ENCODE results near the gene PDE4DIP.
"Not testable (repeated sequence)": the region's sequence is repeated elsewhere in the genome, so short reads cannot be mapped to it uniquely, and the experiment has no call there.

Gene PDE4DIP

DNA sequence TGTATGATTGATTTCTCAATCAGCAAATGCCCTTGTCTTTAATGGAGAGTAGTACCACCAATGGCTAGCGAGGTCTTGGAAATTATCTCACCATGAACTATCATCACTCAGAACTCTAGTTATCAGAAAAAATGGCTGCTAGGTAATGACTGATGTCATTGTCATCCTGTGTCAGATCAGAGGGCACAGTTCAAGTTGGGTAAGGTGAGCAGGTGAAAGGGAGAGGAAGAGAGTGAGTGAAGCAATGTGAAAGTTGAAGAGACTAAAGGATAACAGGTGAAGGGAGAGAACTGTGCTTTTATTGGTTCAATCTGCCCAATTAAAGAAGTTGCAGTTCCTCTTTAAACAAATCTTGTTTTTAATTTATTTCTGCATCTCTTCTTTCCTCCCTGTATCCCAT is 76.8 kb downstream of the PDE4DIP start:
- H3K9me3 ChIP-seq; H3K27ac ChIP-seq; H3K4me3 ChIP-seq; intact Hi-C loops (cut with DNase I; ENCODE audit: low total_unique reads); H3K4me1 ChIP-seq; H3K27me3 ChIP-seq; DNase-seq; H3K36me3 ChIP-seq: not testable (repeated sequence)

DNA sequence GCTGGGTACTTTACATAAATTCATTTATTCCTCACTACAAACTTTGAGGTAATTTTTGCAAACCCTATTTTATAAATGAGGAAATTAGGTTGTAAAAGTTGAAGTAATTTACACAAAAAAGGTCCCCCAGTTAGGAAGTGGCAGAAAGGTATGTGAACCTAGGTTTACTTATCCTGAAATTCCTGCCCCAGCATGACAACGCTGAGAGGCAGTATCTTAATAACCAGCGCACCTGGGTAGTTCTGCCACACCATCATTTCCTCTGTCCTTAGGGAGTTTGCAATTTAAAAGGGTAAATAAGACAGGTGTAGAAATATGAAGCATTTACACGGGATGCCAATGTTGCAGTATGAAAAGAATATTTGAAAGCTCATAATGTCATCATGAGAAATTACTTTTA is 79.6 kb downstream of the PDE4DIP start:
- H3K27me3 ChIP-seq; H3K36me3 ChIP-seq; H3K27ac ChIP-seq; DNase-seq; H3K4me1 ChIP-seq; intact Hi-C loops (cut with DNase I; ENCODE audit: low total_unique reads); H3K4me3 ChIP-seq; H3K9me3 ChIP-seq: not testable (repeated sequence)

DNA sequence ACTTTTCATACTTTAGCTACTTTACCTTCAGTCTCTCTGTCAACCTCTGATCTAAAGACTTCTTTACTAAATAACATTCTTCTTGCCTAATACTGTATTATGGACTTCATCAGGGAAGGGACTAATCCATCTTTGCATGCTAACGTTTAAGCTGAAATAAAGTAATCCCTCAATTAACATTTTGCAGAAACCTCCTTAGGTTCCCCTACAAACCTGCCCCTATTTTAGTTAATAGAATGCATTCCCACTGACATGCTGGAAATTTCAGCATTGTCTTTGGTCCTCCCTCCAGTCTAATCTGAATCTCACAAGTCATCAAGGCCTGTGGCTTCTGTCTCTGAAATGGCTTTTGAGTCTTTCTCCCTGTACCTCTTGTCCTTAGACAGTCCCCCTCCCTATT is 83.4 kb downstream of the PDE4DIP start:
- H3K9me3 ChIP-seq; DNase-seq; H3K4me3 ChIP-seq; H3K27me3 ChIP-seq; H3K4me1 ChIP-seq; H3K27ac ChIP-seq; H3K36me3 ChIP-seq; intact Hi-C loops (cut with DNase I; ENCODE audit: low total_unique reads): not testable (repeated sequence)

DNA sequence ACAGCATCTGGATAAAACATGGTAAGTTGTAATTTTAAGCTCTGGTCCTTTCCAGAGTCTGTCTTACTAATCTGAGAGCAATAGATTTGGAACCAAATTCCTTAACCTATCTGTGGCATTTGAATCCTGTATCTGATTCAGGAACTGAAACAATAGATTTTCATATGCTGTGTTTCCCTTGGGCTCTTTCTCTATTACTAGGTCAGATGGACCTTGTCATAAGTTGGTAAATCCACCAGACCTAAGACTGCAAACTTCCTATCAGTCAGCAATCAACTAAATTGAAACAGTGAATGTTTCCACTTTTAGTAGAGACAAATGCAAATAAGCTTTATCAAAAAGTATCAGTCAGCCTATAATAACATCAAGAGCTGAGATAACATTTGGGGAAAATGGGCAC is 85.0 kb downstream of the PDE4DIP start:
- H3K36me3 ChIP-seq; intact Hi-C loops (cut with DNase I; ENCODE audit: low total_unique reads); DNase-seq; H3K9me3 ChIP-seq; H3K4me3 ChIP-seq; H3K27ac ChIP-seq; H3K27me3 ChIP-seq; H3K4me1 ChIP-seq: not testable (repeated sequence)

DNA sequence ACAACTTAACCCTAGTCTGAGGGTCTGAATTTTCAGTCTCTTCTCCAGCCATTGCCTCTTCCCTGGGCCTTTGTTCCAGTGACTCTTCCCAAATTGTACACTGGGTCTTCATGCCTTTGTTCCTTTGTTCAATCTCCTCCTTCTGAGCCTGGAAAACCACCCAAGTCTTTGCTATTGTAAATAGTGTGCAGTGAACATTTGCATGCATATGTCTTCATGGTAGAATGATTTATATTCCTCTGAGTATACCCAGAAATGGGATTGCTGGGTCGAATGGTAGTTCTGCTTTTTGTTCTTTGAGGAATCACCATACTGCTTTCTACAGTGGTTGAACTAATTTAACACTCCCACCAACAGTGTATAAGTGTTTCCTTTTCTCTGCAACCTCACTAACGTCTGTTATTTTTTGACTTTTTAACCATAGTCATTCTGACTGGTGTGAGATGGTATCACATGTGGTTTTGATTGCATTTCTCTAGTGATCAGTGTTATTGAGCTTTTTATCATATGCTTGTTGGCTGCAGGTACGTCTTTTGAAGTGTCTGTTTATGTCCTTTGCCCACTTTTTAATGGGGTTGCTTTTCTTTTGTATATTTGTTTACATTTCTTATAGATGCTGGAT is 91.3 kb downstream of the PDE4DIP start:
- H3K9me3 ChIP-seq; H3K4me3 ChIP-seq; H3K27ac ChIP-seq; H3K36me3 ChIP-seq; intact Hi-C loops (cut with DNase I; ENCODE audit: low total_unique reads); H3K27me3 ChIP-seq; DNase-seq; H3K4me1 ChIP-seq: not testable (repeated sequence)

DNA sequence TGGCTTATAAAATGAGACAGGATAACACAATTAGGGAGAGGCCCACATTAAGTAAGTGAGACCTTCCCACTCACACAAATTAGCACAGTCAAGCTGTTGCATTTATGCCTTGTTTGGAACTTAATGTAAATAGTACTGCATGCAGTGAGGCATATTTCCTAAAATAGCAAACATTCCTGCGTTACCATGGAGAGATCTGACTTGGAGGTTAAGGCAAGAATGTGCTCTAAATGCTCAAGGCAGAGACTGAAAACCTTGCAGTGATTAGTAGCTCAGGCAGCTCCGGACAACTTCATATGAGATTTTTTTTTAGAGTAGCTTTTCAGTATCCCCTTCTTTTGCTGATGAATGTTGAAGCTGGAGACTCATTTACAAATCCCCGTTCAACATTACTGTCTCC is 98.7 kb downstream of the PDE4DIP start:
- H3K27ac ChIP-seq; H3K9me3 ChIP-seq; intact Hi-C loops (cut with DNase I; ENCODE audit: low total_unique reads); H3K27me3 ChIP-seq; H3K36me3 ChIP-seq; DNase-seq; H3K4me3 ChIP-seq; H3K4me1 ChIP-seq: not testable (repeated sequence)

DNA sequence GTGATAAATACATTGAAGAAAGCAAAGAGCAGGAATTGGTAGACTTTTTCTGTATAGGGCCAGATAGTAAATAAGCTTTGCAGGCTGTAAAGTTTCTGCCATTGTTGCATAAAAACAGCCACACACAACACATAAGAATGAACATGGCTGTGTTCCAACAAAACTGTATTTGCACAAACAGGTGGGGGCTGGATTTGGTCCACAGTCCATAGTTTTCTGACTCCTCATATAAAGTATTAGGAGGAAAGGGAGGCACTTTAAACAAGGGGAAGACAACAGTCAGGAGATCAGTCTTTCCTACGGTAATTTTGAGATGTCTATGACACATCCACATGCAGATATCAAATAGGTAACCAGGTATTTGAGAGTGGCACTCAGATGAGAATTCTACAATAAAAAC is 100.9 kb downstream of the PDE4DIP start:
- H3K4me1 ChIP-seq; intact Hi-C loops (cut with DNase I; ENCODE audit: low total_unique reads); H3K27me3 ChIP-seq; H3K27ac ChIP-seq; DNase-seq; H3K9me3 ChIP-seq; H3K4me3 ChIP-seq; H3K36me3 ChIP-seq: not testable (repeated sequence)

DNA sequence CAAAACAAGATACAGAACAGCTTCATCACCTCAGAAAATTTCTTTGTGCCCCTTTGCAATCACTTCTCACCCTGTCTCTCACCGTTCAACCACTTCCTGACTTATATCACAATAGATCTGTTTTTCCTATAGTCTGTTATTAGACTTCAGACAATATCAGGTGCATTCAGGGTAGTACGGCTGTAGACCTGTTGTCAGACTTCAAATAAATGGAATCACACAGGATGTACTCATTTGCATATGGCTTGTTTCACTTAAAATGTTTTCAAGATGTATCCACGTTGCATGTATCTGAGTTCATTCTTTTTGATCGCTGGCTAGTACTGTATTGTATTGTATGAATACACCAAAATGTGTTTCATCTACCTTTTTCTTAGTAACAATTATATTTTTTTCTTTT is 104.5 kb downstream of the PDE4DIP start:
- DNase-seq; H3K9me3 ChIP-seq; H3K27ac ChIP-seq; H3K27me3 ChIP-seq; H3K4me1 ChIP-seq; H3K36me3 ChIP-seq; intact Hi-C loops (cut with DNase I; ENCODE audit: low total_unique reads); H3K4me3 ChIP-seq: not testable (repeated sequence)

DNA sequence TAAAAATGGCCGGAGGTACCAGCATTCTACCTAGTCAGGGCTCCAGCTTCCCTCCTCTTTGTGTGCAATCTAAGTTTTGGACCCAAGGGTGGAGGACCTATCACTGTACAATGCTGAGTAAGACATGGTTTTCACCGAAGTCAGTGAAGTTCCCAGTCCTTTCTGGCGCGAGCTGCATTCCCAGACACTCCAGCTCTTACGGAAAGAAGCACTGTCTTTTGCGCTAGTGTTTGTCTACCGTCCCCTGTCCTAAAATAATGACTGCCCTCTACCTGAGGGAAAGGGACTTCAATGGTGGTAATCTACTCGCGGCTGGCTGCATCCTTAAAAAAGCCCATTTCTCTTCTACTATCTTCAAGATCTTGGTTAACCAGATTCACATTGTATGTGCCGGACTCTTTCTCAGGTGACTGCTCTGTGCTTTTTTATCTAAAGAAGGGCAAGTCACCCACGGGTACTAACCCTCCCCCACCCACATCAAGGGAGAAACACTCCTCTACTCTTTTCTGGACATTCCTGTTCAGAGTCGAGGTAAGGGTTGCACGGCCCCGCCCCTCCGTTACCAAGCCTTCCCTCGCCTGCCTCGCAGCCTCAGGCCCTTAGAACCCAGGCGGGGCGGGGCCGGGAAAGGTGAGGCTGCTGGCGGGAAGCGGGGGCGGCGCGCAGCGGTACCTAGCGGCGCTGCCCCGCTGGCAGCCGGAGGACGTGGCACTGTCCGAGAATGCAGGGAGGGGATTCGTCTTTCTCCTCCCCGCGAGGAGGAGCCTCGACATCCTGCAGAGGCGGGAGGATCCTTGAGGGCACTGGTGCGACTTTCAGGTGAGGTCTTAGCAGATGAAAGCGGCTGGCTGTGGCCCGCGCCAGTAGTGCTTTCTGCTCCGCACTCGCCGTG is 107.4 kb downstream of the PDE4DIP start:
- H3K27me3 ChIP-seq; H3K4me1 ChIP-seq; intact Hi-C loops (cut with DNase I; ENCODE audit: low total_unique reads); H3K36me3 ChIP-seq; H3K9me3 ChIP-seq: not testable (repeated sequence)
- peak overlapping the region; percentile 60 to 62 for H3K4me3 ChIP-seq
- peak overlapping the region; percentile 74 to 81 for H3K27ac ChIP-seq
- peak; percentile 69 to 89 for DNase-seq

DNA sequence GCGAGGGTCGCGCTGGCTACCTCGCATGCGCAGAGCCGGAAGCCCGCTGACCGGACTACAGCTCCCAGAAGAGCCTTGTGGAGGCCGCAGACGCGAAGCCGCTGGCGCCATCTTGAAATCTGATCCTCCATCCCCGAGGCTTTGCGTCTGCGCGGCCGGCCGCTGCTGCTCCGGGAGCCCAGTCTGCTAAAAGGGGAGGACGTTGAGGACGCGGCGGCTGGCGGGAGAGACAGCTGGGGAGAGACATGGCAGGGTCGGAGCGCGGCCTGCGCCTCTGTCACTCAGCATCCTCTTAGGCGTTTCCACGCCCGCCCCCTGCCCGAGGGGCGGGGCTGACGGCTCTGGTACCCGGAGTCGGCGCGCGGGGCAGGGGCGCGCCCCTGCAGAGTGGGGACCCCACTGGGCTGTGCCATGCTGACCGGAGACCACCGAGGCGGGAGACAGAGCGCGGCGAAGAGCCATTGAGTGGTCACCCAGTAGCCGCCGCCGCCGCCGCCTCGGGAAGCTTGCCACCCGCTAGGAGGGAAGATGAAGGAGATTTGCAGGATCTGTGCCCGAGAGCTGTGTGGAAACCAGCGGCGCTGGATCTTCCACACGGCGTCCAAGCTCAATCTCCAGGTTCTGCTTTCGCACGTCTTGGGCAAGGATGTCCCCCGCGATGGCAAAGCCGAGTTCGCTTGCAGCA is 108.2 kb downstream of the PDE4DIP start:
- H3K9me3 ChIP-seq; H3K4me1 ChIP-seq; intact Hi-C loops (cut with DNase I; ENCODE audit: low total_unique reads); H3K27me3 ChIP-seq; H3K36me3 ChIP-seq: not testable (repeated sequence)
- Histone ChIP-seq H3K4me3 (peak overlapping the region; percentile 60 to 62), H3K27ac (peak overlapping the region; percentile 74 to 81)
- peak; percentile 81 to 92 for DNase-seq

DNA sequence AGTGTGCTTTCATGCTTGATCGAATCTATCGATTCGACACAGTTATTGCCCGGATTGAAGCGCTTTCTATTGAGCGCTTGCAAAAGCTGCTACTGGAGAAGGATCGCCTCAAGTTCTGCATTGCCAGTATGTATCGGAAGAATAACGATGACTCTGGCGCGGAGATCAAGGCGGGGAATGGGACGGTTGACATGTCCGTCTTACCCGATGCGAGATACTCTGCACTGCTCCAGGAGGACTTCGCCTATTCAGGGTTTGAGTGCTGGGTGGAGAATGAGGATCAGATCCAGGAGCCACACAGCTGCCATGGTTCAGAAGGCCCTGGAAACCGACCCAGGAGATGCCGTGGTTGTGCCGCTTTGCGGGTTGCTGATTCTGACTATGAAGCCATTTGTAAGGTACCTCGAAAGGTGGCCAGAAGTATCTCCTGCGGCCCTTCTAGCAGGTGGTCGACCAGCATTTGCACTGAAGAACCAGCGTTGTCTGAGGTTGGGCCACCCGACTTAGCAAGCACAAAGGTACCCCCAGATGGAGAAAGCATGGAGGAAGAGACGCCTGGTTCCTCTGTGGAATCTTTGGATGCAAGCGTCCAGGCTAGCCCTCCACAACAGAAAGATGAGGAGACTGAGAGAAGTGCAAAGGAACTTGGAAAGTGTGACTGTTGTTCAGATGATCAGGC is 108.8 kb downstream of the PDE4DIP start:
- H3K27me3 ChIP-seq; H3K9me3 ChIP-seq; H3K4me1 ChIP-seq; intact Hi-C loops (cut with DNase I; ENCODE audit: low total_unique reads); H3K36me3 ChIP-seq: not testable (repeated sequence)
- peak; percentile 24 to 63 for DNase-seq
- Histone ChIP-seq H3K27ac (peak overlapping the region; percentile 74 to 81), H3K4me3 (peak overlapping the region; percentile 60 to 62)

DNA sequence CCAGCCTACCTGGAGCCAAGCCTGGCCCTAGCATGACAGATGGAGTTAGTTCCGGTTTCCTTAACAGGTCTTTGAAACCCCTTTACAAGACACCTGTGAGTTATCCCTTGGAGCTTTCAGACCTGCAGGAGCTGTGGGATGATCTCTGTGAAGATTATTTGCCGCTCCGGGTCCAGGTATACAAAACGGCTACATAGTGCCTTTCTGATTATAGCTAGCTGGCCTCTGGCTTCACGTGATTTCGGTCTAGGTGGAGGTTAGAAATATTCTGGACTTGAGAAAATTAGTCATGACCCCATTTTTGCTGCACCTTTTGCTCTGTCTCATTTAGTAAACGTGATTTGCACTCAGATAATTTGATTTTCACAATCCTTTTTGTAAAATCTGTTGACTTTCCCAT is 109.5 kb downstream of the PDE4DIP start:
- H3K9me3 ChIP-seq; intact Hi-C loops (cut with DNase I; ENCODE audit: low total_unique reads); H3K36me3 ChIP-seq; DNase-seq; H3K4me1 ChIP-seq; H3K27me3 ChIP-seq: not testable (repeated sequence)
- H3K4me3 ChIP-seq = peak overlapping the region; percentile 60 to 62
- H3K27ac ChIP-seq = peak overlapping the region in 1 of 2 donors; percentile 23

DNA sequence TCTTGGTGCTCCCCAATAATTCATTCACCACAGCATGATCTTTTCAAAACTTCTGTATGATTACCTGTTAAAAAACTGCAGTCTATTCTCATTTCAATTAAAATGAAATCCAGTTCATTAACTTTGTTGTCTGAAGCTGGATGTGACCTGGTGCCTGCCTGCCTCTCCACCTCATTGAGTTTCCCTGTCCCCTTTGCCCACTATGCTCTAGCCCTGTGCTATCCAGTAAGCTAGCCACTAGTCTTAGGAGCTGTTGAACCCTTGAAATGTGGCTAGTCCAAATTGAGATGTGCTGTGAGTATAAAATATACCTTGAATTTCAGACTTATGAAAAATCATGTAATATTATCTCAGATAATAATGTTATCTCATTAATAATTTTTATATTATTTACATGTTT is 114.1 kb downstream of the PDE4DIP start:
- H3K27me3 ChIP-seq; H3K4me1 ChIP-seq; H3K9me3 ChIP-seq; H3K4me3 ChIP-seq; DNase-seq; intact Hi-C loops (cut with DNase I; ENCODE audit: low total_unique reads); H3K27ac ChIP-seq: not testable (repeated sequence)
- H3K36me3 ChIP-seq = peaks cover 4 to 13% (median 6%) of the 10 kb centered on the region in 3 donors
